Effector memory CD4-positive, alpha-beta T cell (primary cell): ENCODE results near the gene NSG1.

Experiments
- DNase-seq, 3 donors: peaks; one replicate each; pipeline ENCODE4 v3.0.0-alpha.2; 2020
- H3K27ac ChIP-seq: 2 replicates; pipeline ENCODE4 v1.7.0; 2013; ENCODE audit warnings: mild to moderate bottlenecking, low read length, moderate library complexity; ENCODE audit not compliant: insufficient read depth, poor library complexity, severe bottlenecking
- H3K27me3 ChIP-seq: replicated peaks from 2 replicates; pipeline ENCODE4 v1.7.0; 2013; ENCODE audit warnings: mild to moderate bottlenecking, low read length; ENCODE audit not compliant: insufficient read depth, control insufficient read depth, poor library complexity, severe bottlenecking
- H3K36me3 ChIP-seq: 2 replicates; pipeline ENCODE4 v1.7.0; 2013; ENCODE audit warnings: mild to moderate bottlenecking, low read length, moderate library complexity; ENCODE audit not compliant: control insufficient read depth, insufficient read depth
- H3K4me1 ChIP-seq: 2 replicates; pipeline ENCODE4 v1.7.0; 2013; ENCODE audit warnings: low read length, mild to moderate bottlenecking; ENCODE audit not compliant: control insufficient read depth, insufficient read depth, poor library complexity, severe bottlenecking
- H3K4me3 ChIP-seq: 2 replicates; pipeline ENCODE4 v1.7.0; 2013; ENCODE audit warnings: low read length, low read depth, mild to moderate bottlenecking; ENCODE audit not compliant: insufficient read depth, poor library complexity, severe bottlenecking
- H3K9me3 ChIP-seq: 2 replicates; pipeline ENCODE4 v1.7.0; 2013; ENCODE audit warnings: mild to moderate bottlenecking, low read length, moderate library complexity; ENCODE audit not compliant: control insufficient read depth

Gene NSG1

GRCh38 chr4:4374388-4375098 lies 12.4 kb upstream of the NSG1 start:
- Histone ChIP-seq H3K4me3 (no peak overlapping the region), H3K27ac (no peak overlapping the region), H3K36me3 (no peaks in the 10 kb centered on the region), H3K9me3 (no peaks in the 10 kb centered on the region), H3K4me1 (no peaks in the 10 kb centered on the region), H3K27me3 (no peaks in the 10 kb centered on the region)
- no peak for DNase-seq

- Histone ChIP-seq H3K27ac (no peak overlapping the region), H3K4me3 (no peak overlapping the region), H3K9me3 (no peaks in the 10 kb centered on the region), H3K27me3 (no peaks in the 10 kb centered on the region), H3K4me1 (no peaks in the 10 kb centered on the region), H3K36me3 (no peaks in the 10 kb centered on the region)
- DNase-seq: no peak
Measured at GRCh38 chr4:4376074-4376473, 10.8 kb upstream of the NSG1 start.

- Histone ChIP-seq H3K27me3 (no peaks in the 10 kb centered on the region), H3K4me1 (no peaks in the 10 kb centered on the region), H3K4me3 (no peak overlapping the region), H3K27ac (no peak overlapping the region), H3K36me3 (no peaks in the 10 kb centered on the region), H3K9me3 (no peaks in the 10 kb centered on the region)
- no peak for DNase-seq
Measured at GRCh38 chr4:4377191-4377590, 9.7 kb upstream of the NSG1 start.

- H3K27me3 ChIP-seq: no peaks in the 10 kb centered on the region
Measured at GRCh38 chr4:4377732-4378460, 9.0 kb upstream of the NSG1 start.

GRCh38 chr4:4379540-4380087 lies 7.3 kb upstream of the NSG1 start:
- Histone ChIP-seq H3K27me3 (no peaks in the 10 kb centered on the region), H3K27ac (no peak overlapping the region), H3K4me1 (no peaks in the 10 kb centered on the region), H3K9me3 (no peaks in the 10 kb centered on the region), H3K36me3 (no peaks in the 10 kb centered on the region), H3K4me3 (no peak overlapping the region)
- DNase-seq: no peak

More at GRCh38 chr4:4377732-4378460, 9.0 kb upstream of the NSG1 start:
- no peaks in the 10 kb centered on the region for H3K4me1 ChIP-seq
- DNase-seq: no peak
- no peak overlapping the region for H3K4me3 ChIP-seq
- H3K9me3 ChIP-seq: no peaks in the 10 kb centered on the region
- no peak overlapping the region for H3K27ac ChIP-seq
- no peaks in the 10 kb centered on the region for H3K36me3 ChIP-seq

- H3K36me3 ChIP-seq: no peaks in the 10 kb centered on the region
- DNase-seq: no peak
- H3K4me1 ChIP-seq: peaks cover 16% of the 10 kb centered on the region
- no peak overlapping the region for H3K27ac ChIP-seq
- H3K9me3 ChIP-seq: no peaks in the 10 kb centered on the region
- H3K27me3 ChIP-seq: no peaks in the 10 kb centered on the region
- no peak overlapping the region for H3K4me3 ChIP-seq
Measured at GRCh38 chr4:4383085-4383484, 3.8 kb upstream of the NSG1 start.

- H3K27me3 ChIP-seq: no peaks in the 10 kb centered on the region
Measured at GRCh38 chr4:4384837-4385236, 2.1 kb upstream of the NSG1 start.

GRCh38 chr4:4385729-4386295 lies 1.1 kb upstream of the NSG1 start:
- DNase-seq: no peak
- H3K4me1 ChIP-seq: peaks cover 18% of the 10 kb centered on the region
- no peak overlapping the region for H3K27ac ChIP-seq
- H3K9me3 ChIP-seq: no peaks in the 10 kb centered on the region
- no peaks in the 10 kb centered on the region for H3K36me3 ChIP-seq
- H3K4me3 ChIP-seq: peak overlapping the region; percentile 88
- no peaks in the 10 kb centered on the region for H3K27me3 ChIP-seq

More at GRCh38 chr4:4384837-4385236, 2.1 kb upstream of the NSG1 start:
- H3K4me1 ChIP-seq: peaks cover 18% of the 10 kb centered on the region
- DNase-seq: no peak
- no peak overlapping the region for H3K4me3 ChIP-seq
- no peak overlapping the region for H3K27ac ChIP-seq
- no peaks in the 10 kb centered on the region for H3K9me3 ChIP-seq
- no peaks in the 10 kb centered on the region for H3K36me3 ChIP-seq

GRCh38 chr4:4386296-4386735 lies 586 bp upstream of the NSG1 start:
- Histone ChIP-seq H3K4me1 (peaks cover 18% of the 10 kb centered on the region), H3K36me3 (no peaks in the 10 kb centered on the region), H3K9me3 (no peaks in the 10 kb centered on the region), H3K27me3 (no peaks in the 10 kb centered on the region), H3K27ac (peak overlapping the region; percentile 11), H3K4me3 (peak overlapping the region; percentile 88)
- peak in 2 of 3 donors; percentile 9 to 19 for DNase-seq
